ENCODE data around the gene FANCG. TPM values are rescaled to one million over a fixed set of nuclear protein-coding genes. Genes with fewer than 3 reads are reported as not detected.

The FANCG gene
- total RNA-seq, 2 donors from 2014 or later = 94.7 to 112 TPM

- H3K4me1 Mint-ChIP-seq = no peaks in the 10 kb centered on the region
- H3K4me3 Mint-ChIP-seq = no peak overlapping the region
- Histone ChIP-seq H3K27ac (ENCODE audit: low read depth, low read length) (no peak overlapping the region), H3K9ac (ENCODE audit: extremely low read depth, low read length, poor library complexity, severe bottlenecking) (no peak overlapping the region), H3K4me3 (ENCODE audit: low read length) (no peak overlapping the region), H3K36me3 (ENCODE audit: control insufficient read depth, insufficient read depth, low read length) (peaks cover 27% of the 10 kb centered on the region), H3K27me3 (ENCODE audit: control insufficient read depth, insufficient read depth, low read length, poor library complexity, severe bottlenecking) (no peaks in the 10 kb centered on the region), H3K9me3 (ENCODE audit: control insufficient read depth, low read length) (no peaks in the 10 kb centered on the region), H3K4me1 (ENCODE audit: control insufficient read depth, insufficient read depth, low read length) (peaks cover 4% of the 10 kb centered on the region)
- no peaks in the 10 kb centered on the region for H3K27me3 Mint-ChIP-seq (ENCODE audit: insufficient read depth)
- H3K27ac Mint-ChIP-seq = peak overlapping the region; percentile 58
- H3K36me3 Mint-ChIP-seq (ENCODE audit: low read depth) = peaks cover 53% of the 10 kb centered on the region
- no peak for TF ChIP-seq CTCF (conservative IDR thresholded peaks at IDR 0.05)
- no peaks in the 10 kb centered on the region for H3K9me3 Mint-ChIP-seq
- 92% methylated on average over 4 to 6 of the region's 6 CpGs for WGBS, 2 experiments (ENCODE audit: insufficient coverage in 1 of 2, insufficient read length in 1 of 2)
- no peak for DNase-seq
These were observed 36.7 kb downstream of the FANCG start for GRCh38 chr9:35042891-35043545.

DNA sequence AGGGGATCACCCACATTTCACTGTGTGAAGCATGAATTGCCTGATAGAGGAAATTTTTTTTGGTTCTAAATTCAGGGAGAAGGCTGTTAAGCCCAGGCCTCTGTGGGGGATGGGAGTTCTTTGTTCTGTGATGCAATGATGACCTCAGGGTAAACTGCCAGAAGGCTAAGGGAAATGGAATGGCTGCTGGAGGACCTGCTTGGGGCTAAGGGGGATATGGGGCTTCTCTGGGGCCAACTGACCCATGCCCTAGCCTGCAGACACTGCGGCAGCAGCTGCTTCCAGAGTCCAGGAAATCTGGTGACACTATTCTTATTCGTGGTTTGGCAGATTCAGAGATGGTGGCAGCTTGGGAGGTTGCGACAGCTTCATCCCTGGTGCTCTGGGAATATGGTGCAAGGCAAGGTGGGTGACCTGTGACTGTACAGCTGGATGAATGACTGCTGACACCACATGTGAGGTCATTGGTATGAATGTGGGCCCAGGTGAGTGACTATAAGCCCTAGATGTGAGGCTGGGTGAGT, 37.6 kb downstream of the FANCG start:
- WGBS, 2 experiments (ENCODE audit: insufficient coverage in 1 of 2, insufficient read length in 1 of 2) = 95 to 97% methylated on average over 3 of the region's 3 CpGs
- Histone ChIP-seq H3K9ac (ENCODE audit: extremely low read depth, low read length, poor library complexity, severe bottlenecking) (no peak overlapping the region), H3K4me1 (ENCODE audit: control insufficient read depth, insufficient read depth, low read length) (peaks cover 4% of the 10 kb centered on the region), H3K27me3 (ENCODE audit: control insufficient read depth, insufficient read depth, low read length, poor library complexity, severe bottlenecking) (no peaks in the 10 kb centered on the region), H3K27ac (ENCODE audit: low read depth, low read length) (no peak overlapping the region), H3K36me3 (ENCODE audit: control insufficient read depth, insufficient read depth, low read length) (peaks cover 34% of the 10 kb centered on the region), H3K9me3 (ENCODE audit: control insufficient read depth, low read length) (peaks cover 4% of the 10 kb centered on the region), H3K4me3 (ENCODE audit: low read length) (no peak overlapping the region)
- H3K4me1 Mint-ChIP-seq = no peaks in the 10 kb centered on the region
- peak; percentile 26 for DNase-seq
- peaks cover 54% of the 10 kb centered on the region for H3K36me3 Mint-ChIP-seq (ENCODE audit: low read depth)
- H3K4me3 Mint-ChIP-seq = no peak overlapping the region
- H3K27me3 Mint-ChIP-seq (ENCODE audit: insufficient read depth) = no peaks in the 10 kb centered on the region
- TF ChIP-seq CTCF (conservative IDR thresholded peaks at IDR 0.05) = no peak
- peak overlapping the region; percentile 50 for H3K27ac Mint-ChIP-seq
- no peaks in the 10 kb centered on the region for H3K9me3 Mint-ChIP-seq

DNA sequence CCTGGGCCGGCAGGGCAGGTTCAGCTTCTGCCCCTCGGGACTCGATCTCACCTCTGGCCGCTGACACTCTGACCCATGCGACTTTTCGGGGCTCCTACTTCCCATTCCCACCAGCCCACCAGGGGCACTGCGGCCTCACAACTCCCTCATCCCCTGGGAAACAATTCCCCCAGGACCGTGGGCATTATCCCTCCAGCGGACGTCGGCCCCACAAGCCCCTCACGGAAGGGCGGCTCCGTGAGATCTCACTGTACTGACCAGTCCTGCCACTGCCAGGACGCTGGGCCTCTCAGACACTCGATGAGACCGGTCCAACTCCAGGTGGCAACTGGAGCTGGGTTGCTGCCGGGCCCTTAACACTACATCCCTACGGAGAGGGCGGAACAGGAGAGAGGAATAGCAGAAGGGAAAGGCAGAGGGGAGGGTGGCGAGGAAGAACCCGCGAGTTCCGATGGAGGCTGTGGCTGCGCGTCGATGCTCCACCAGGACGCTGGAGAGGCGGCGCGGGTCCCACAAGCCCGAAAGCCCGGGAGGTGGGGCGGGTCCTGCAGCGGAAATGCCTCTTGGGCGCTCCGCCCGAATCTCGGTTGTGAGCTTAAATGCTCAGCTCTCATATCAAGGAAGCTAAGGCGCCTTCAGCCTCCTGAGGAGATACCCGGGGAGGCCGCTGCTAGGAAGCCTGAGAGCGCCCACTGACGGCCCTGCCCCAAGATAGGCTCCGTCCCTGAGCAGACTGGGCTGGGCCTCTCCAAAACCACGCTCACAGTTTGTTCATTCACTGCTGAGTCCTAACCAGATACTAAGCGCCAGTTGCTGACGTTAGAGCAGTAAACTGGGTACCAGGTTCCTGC, 43.7 kb downstream of the FANCG start:
- WGBS, 2 experiments (ENCODE audit: insufficient coverage in 1 of 2, insufficient read length in 1 of 2) = 96 to 98% methylated on average over 38 to 48 of the region's 48 CpGs

More for the DNA sequence above, 43.7 kb downstream of the FANCG start:
- peaks cover 4% of the 10 kb centered on the region for H3K4me1 Mint-ChIP-seq
- no peak overlapping the region for H3K27ac ChIP-seq (ENCODE audit: low read depth, low read length)
- H3K36me3 ChIP-seq (ENCODE audit: control insufficient read depth, insufficient read depth, low read length) = peaks cover 38% of the 10 kb centered on the region
- no peaks in the 10 kb centered on the region for H3K27me3 ChIP-seq (ENCODE audit: control insufficient read depth, insufficient read depth, low read length, poor library complexity, severe bottlenecking)
- H3K27ac Mint-ChIP-seq = no peak overlapping the region
- H3K4me3 Mint-ChIP-seq = peak overlapping the region; percentile 53
- H3K9me3 ChIP-seq (ENCODE audit: control insufficient read depth, low read length) = peaks cover 24% of the 10 kb centered on the region
- peaks cover 44% of the 10 kb centered on the region for H3K36me3 Mint-ChIP-seq (ENCODE audit: low read depth)
- no peak overlapping the region for H3K9ac ChIP-seq (ENCODE audit: extremely low read depth, low read length, poor library complexity, severe bottlenecking)
- peak; percentile 29 for TF ChIP-seq CTCF (conservative IDR thresholded peaks at IDR 0.05)
- no peak overlapping the region for H3K4me3 ChIP-seq (ENCODE audit: low read length)
- no peaks in the 10 kb centered on the region for H3K4me1 ChIP-seq (ENCODE audit: control insufficient read depth, insufficient read depth, low read length)
- peak; percentile 63 for DNase-seq
- no peaks in the 10 kb centered on the region for H3K27me3 Mint-ChIP-seq (ENCODE audit: insufficient read depth)
- H3K9me3 Mint-ChIP-seq = peaks cover 16% of the 10 kb centered on the region

Data from endodermal cell (in vitro differentiated cells).